PC-9 (cell line): ENCODE data around the gene BACH2. TPM values are rescaled to one million over a fixed set of nuclear protein-coding genes. Genes with fewer than 3 reads are reported as not detected.

Experiments
- BruUV-seq: library from RNA; stranded (reverse); fragments of 400-500 nt; replicated peaks from 2 replicates; lab custom pipeline; 2021; lab: Mats Ljungman, UMichigan
- CTCF ChIA-PET: fragments of 300-600 bp; sonication (Branson Sonifier 250); formaldehyde crosslinking; loops from one replicate; lab custom pipeline; 2022; ENCODE audit warnings: antibody characterized with exemption; lab: Charles Lee
- POLR2A ChIA-PET: fragments of 300-600 bp; sonication (Branson Sonifier 250); formaldehyde crosslinking; loops from one replicate; lab custom pipeline; 2022; ENCODE audit warnings: antibody characterized with exemption; ENCODE audit not compliant: unreplicated experiment; lab: Charles Lee
- DNase-seq, 2 experiments: peaks; one replicate each; pipeline versions ENCODE4 v3.0.0 to v3.0.0-alpha.2; 2015 to 2022; ENCODE audit warnings: mixed read lengths in 1 of 2
- H2AFZ ChIP-seq: fragments of 200-600 bp; sonication (generic); 2 replicates; pipeline ENCODE4 v1.8.1; 2017; ENCODE audit warnings: antibody characterized with exemption
- H3F3A ChIP-seq: fragments of 200-600 bp; sonication (generic); 2 replicates; pipeline ENCODE4 v1.8.1; 2017; ENCODE audit warnings: antibody characterized with exemption, mild to moderate bottlenecking, low read depth; ENCODE audit not compliant: insufficient read depth
- H3K27ac ChIP-seq: fragments of 200-600 bp; sonication (generic); 2 replicates; pipeline ENCODE4 v1.6.1; 2016; ENCODE audit warnings: mixed run types
- H3K27me3 ChIP-seq: fragments of 200-600 bp; sonication (generic); 2 replicates; pipeline ENCODE4 v1.6.1; 2016; ENCODE audit warnings: low read depth, mixed run types; ENCODE audit not compliant: insufficient read depth
- H3K36me3 ChIP-seq: fragments of 200-600 bp; sonication (generic); 2 replicates; pipeline ENCODE4 v1.6.1; 2016; ENCODE audit warnings: low read depth, mixed run types
- H3K4me1 ChIP-seq: fragments of 200-600 bp; sonication (generic); replicated peaks from 2 replicates; pipeline ENCODE4 v1.6.1; 2016; ENCODE audit warnings: mixed run types; ENCODE audit not compliant: insufficient read depth
- H3K4me2 ChIP-seq: fragments of 200-600 bp; sonication (generic); 2 replicates; pipeline ENCODE4 v1.6.1; 2017; ENCODE audit warnings: mixed run types
- H3K4me3 ChIP-seq: fragments of 200-600 bp; sonication (generic); 2 replicates; pipeline ENCODE4 v1.6.1; 2016; ENCODE audit warnings: mixed run types
- H3K79me2 ChIP-seq: fragments of 200-600 bp; sonication (generic); 2 replicates; pipeline ENCODE4 v1.6.1; 2017; ENCODE audit warnings: low read depth, mixed run types
- H3K9me2 ChIP-seq: fragments of 200-600 bp; sonication (generic); 2 replicates; pipeline ENCODE4 v1.8.1; 2017; ENCODE audit warnings: mild to moderate bottlenecking; ENCODE audit not compliant: insufficient read depth
- H3K9me3 ChIP-seq: fragments of 200-600 bp; sonication (generic); 2 replicates; pipeline ENCODE4 v1.8.1; 2016; ENCODE audit warnings: low read depth; ENCODE audit not compliant: insufficient read depth
- H4K20me1 ChIP-seq: fragments of 200-600 bp; sonication (generic); 2 replicates; pipeline ENCODE4 v1.8.1; 2017; ENCODE audit not compliant: insufficient read depth
- EZH2 ChIP-seq: fragments of 200-600 bp; sonication (generic); IDR thresholded peaks from 2 replicates; pipeline ENCODE4 v1.8.0; 2017; ENCODE audit warnings: antibody characterized with exemption, low read depth
- intact Hi-C: fragments of 100-400 bp; cut with micrococcal nuclease; formaldehyde crosslinking; loops from one replicate; pipeline ENCODE4 v1.10.0; 2022; ENCODE audit not compliant: unreplicated experiment
- total RNA-seq: library from RNA; stranded (reverse); gene quantifications from 2 replicates; pipeline ENCODE4 v1.2.3, GENCODE V29; 2021
- TF ChIP-seq, protein P1 (sequence below): fragments of 200-600 bp; sonication (generic); conservative IDR thresholded peaks from 2 replicates; pipeline ENCODE4 v1.6.1; 2017; ENCODE audit warnings: mixed run types, antibody characterized with exemption, mild to moderate bottlenecking, moderate library complexity

The BACH2 gene
- total RNA-seq, 1 experiment from 2014 or later: 2.3 TPM

DNA sequence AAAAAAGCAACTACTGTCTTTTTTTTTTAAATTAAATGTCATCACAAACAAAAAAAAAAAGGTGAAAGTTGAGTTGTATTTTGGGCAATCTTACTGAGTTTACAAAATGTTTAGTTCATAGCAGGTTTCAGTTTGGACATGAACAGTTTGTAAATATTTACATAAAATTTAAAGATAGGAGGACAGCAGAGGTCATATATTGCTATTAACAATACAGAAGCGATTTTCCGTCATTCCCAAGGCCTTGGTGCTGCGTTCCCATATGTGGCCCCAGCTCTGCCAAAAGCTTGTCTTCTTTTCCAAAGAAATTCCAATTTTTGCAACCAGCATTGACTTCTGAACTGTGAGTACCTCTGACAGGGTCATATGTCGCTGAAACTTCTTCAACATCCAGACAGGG lies 5.1 kb downstream of the BACH2 start:
- intact Hi-C loops: loop anchor here (10.0 kb wide), 1 partner anchor 197 kb away; no protein-coding TSS in a partner anchor
- no peaks in the 10 kb centered on the region for H3K36me3 ChIP-seq
- H3K4me2 ChIP-seq: no peak overlapping the region
- H3K4me3 ChIP-seq: no peak overlapping the region
- no peaks in the 10 kb centered on the region for H3K79me2 ChIP-seq
- H3K9me2 ChIP-seq: no peaks in the 10 kb centered on the region
- ChIA-PET CTCF (no interaction called here), POLR2A (no interaction called here)
- BruUV-seq: no TSS peak
- 0 out of 2 replicates have a peak, but pooled peaks cover 5% of the 10 kb centered on the region for H3K27me3 ChIP-seq
- no peak for DNase-seq
- H4K20me1 ChIP-seq: no peaks in the 10 kb centered on the region
- peaks cover 5% of the 10 kb centered on the region; the same call in 1 of the 2 replicates for H3K4me1 ChIP-seq
- no peaks in the 10 kb centered on the region for H3F3A ChIP-seq
- no peak overlapping the region for H2AFZ ChIP-seq
- H3K9me3 ChIP-seq: no peaks in the 10 kb centered on the region
- H3K27ac ChIP-seq: no peak overlapping the region
- TF ChIP-seq EZH2: no peak
- TF ChIP-seq, protein P1, sequence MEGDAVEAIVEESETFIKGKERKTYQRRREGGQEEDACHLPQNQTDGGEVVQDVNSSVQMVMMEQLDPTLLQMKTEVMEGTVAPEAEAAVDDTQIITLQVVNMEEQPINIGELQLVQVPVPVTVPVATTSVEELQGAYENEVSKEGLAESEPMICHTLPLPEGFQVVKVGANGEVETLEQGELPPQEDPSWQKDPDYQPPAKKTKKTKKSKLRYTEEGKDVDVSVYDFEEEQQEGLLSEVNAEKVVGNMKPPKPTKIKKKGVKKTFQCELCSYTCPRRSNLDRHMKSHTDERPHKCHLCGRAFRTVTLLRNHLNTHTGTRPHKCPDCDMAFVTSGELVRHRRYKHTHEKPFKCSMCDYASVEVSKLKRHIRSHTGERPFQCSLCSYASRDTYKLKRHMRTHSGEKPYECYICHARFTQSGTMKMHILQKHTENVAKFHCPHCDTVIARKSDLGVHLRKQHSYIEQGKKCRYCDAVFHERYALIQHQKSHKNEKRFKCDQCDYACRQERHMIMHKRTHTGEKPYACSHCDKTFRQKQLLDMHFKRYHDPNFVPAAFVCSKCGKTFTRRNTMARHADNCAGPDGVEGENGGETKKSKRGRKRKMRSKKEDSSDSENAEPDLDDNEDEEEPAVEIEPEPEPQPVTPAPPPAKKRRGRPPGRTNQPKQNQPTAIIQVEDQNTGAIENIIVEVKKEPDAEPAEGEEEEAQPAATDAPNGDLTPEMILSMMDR: no peak

DNA sequence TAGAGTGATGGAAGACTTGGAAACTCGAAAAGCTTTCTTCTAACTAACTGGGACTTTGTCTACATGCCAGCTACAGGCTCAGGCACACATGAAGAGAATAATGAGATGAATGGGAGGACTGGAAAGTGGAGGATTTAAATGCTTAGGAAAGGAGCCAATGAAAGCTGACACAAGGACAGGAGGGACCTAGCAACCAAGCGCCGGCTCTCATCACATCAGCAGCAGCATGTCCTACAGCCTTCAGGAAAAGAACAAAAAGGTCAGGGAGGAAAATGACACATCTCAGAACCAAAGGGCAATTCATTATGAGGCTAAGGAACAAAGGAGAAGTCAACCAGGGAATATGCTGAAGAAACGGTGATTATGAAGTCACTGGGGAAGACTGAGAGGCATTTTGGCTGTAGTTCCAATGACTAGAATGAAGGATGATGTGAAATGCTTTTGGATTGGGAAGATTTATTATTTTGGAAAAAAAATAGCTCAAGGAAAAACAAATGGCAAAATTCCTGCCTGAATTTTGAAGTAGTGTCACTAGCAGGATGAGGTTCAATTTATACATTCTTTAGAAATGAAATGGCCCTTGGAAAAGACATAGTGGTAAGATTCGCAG lies 5.7 kb downstream of the BACH2 start:
- Histone ChIP-seq H3K27ac (no peak overlapping the region), H3K4me3 (no peak overlapping the region), H3K79me2 (no peaks in the 10 kb centered on the region), H3K4me1 (peaks cover 7% of the 10 kb centered on the region), H3K9me2 (no peaks in the 10 kb centered on the region), H3F3A (no peaks in the 10 kb centered on the region), H4K20me1 (no peaks in the 10 kb centered on the region), H3K9me3 (no peaks in the 10 kb centered on the region), H3K27me3 (0 out of 2 replicates have a peak, but pooled peaks cover 5% of the 10 kb centered on the region), H3K4me2 (no peak overlapping the region), H2AFZ (no peak overlapping the region), H3K36me3 (no peaks in the 10 kb centered on the region)
- no peak for DNase-seq
- POLR2A ChIA-PET: no interaction called here
- BruUV-seq: no TSS peak
- CTCF ChIA-PET: no interaction called here
- intact Hi-C loops: loop anchor here (10.0 kb wide), 1 partner anchor 196 kb away; no protein-coding TSS in a partner anchor
- TF ChIP-seq, protein P1: no peak
- no peak for TF ChIP-seq EZH2

DNA sequence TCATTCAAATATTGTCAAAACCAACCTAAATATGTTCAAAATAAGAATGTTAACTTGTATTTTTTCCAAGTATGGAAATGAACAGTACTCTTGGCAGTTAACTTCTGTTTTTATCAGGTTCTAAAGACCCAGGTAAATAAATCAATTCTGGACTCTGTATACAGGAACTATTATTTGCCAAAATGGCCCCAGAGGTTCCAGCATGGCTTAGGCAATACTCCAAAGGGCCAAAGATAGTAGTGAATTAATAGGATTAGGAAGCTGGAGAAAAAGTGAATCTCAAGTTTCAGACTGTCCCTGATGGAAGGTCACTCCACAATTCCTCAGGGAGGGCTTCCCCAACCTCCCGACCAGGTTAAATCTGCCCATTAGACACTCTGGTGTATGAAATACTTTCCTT lies 6.7 kb downstream of the BACH2 start:
- H2AFZ ChIP-seq: no peak overlapping the region
- no peak overlapping the region for H3K27ac ChIP-seq
- H3K4me3 ChIP-seq: no peak overlapping the region
- TF ChIP-seq, protein P1: no peak
- TF ChIP-seq EZH2: no peak
- no peaks in the 10 kb centered on the region for H3K9me2 ChIP-seq
- DNase-seq: no peak
- H3K27me3 ChIP-seq: 0 out of 2 replicates have a peak, but pooled peaks cover 4% of the 10 kb centered on the region
- no peaks in the 10 kb centered on the region for H3K36me3 ChIP-seq
- peaks cover 17% of the 10 kb centered on the region for H3K4me1 ChIP-seq
- BruUV-seq: no TSS peak
- H4K20me1 ChIP-seq: no peaks in the 10 kb centered on the region
- ChIA-PET POLR2A (interaction anchor here (0.6 to 0.7 kb wide), 2 partner anchors 190 to 551 kb away, joined by 3 read pairs; no protein-coding TSS in a partner anchor), CTCF (no interaction called here)
- no peaks in the 10 kb centered on the region for H3F3A ChIP-seq
- intact Hi-C loops: loop anchor here (10.0 kb wide), 2 partner anchors 105 to 195 kb away; no protein-coding TSS in a partner anchor
- no peaks in the 10 kb centered on the region for H3K9me3 ChIP-seq
- H3K4me2 ChIP-seq: no peak overlapping the region
- H3K79me2 ChIP-seq: no peaks in the 10 kb centered on the region
